Esophagus muscularis mucosa (tissue), 4 donors: ENCODE data around the gene AUNIP. TPM values are rescaled to one million over a fixed set of nuclear protein-coding genes. Genes with fewer than 3 reads are reported as not detected.

Source experiments
- DNase-seq: peaks from one replicate; pipeline ENCODE4 v3.0.0-alpha.2; 2017; ENCODE audit errors: extremely low spot score
- H3K27ac ChIP-seq, 4 donors: fragments of 200-600 bp; sonication (generic); replicated peaks in 1 of 4; 1 replicate in 3 of 4; 2 replicates in 1 of 4; pipeline ENCODE4 v1.5.1; 2016 to 2019; ENCODE audit warnings: mild to moderate bottlenecking in 1 of 4
- H3K27me3 ChIP-seq, 4 donors: fragments of 200-600 bp; sonication (generic); one replicate each; pipeline versions ENCODE4 v1.5.1 to v1.6.0; 2016 to 2019
- H3K36me3 ChIP-seq, 4 donors: fragments of 200-600 bp; sonication (generic); one replicate each; pipeline ENCODE4 v1.5.1; 2016 to 2019
- H3K4me1 ChIP-seq, 4 donors: fragments of 200-600 bp; sonication (generic); one replicate each; pipeline ENCODE4 v1.5.1; 2016 to 2019
- H3K4me3 ChIP-seq, 4 donors: fragments of 200-600 bp; sonication (generic); 1 replicate in 2 of 4; 2 replicates in 2 of 4; pipeline ENCODE4 v1.5.1; 2016 to 2019; ENCODE audit warnings: mild to moderate bottlenecking in 4 of 4, moderate library complexity in 1 of 4
- H3K9me3 ChIP-seq, 4 donors: fragments of 200-600 bp; sonication (generic); 1 replicate in 3 of 4; 2 replicates in 1 of 4; pipeline ENCODE4 v1.5.1; 2016 to 2019
- CTCF ChIP-seq, 3 experiments: fragments of 200-600 bp in 2 of 3; fragments of 450-650 bp in 1 of 3; sonication (generic) in 2 of 3; IDR thresholded peaks; one replicate each; pipeline ENCODE4 v1.5.1; 2017 to 2019; ENCODE audit warnings: antibody characterized with exemption in 3 of 3, mild to moderate bottlenecking in 2 of 3, moderate library complexity in 1 of 3
- EP300 ChIP-seq: sonication (generic); formaldehyde crosslinking; IDR thresholded peaks from one replicate; pipeline ENCODE4 v1.6.1; 2017; ENCODE audit warnings: antibody characterized with exemption
- POLR2A ChIP-seq: fragments of 450-650 bp; IDR thresholded peaks from one replicate; pipeline ENCODE4 v1.6.1; 2017; ENCODE audit warnings: antibody characterized with exemption, moderate library complexity, mild to moderate bottlenecking, low read depth
- POLR2AphosphoS5 ChIP-seq, 2 donors: sonication (generic); formaldehyde crosslinking; IDR thresholded peaks; one replicate each; pipeline ENCODE4 v1.6.1; 2017; ENCODE audit warnings: antibody characterized with exemption in 2 of 2
- WGBS: methylation state at CpG from one replicate; pipeline ENCODE4 v1.1.5; 2018; 5-methylcytosine and 5-hydroxymethylcytosine counted together
- intact Hi-C: fragments of 100-400 bp; cut with DNase I; formaldehyde crosslinking; loops from one replicate; pipeline ENCODE4 v1.15.1; 2023
- total RNA-seq, 4 donors: library from RNA; depleted of rRNA; stranded (reverse); fragments of >200 nt; gene quantifications; one replicate each; pipeline versions ENCODE4 v1.1.0 to v1.2.1, GENCODE V29; 2016

The AUNIP gene
- total RNA-seq, 4 donors from 2014 or later: not detected

DNA sequence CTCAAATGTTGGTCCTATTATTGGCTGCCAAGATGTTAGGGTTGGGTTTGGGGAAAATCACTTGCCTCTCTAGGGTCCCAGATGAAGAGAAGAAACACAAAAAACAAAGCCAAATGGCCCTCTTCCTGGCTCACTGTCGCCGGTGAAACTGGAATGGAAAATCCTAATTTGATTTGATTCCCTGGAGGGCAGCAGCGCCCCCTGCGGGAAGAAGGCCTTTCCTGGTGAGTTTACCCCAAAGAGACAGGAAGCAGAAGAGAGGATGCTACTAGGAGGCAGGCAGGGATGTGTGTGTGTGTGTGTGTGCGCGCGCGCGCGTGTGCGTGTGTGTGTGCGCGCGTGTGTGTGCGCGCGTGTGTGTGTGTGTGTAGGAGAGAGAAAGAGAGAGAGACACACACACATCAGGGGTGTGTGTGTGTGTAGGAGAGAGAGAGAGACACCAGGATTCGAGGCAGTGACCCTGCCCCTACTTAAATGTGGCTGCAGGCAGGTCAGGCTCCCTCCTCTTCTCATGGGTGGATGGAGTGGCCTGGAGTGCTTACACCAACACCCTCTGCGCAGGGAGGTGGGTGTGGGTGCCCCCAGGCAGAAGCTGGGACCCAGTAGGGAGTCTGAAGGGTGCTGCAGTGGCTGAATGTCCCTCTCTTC, 62.3 kb downstream of the AUNIP start:
- WGBS: 7% methylated on average over 19 of the region's 19 CpGs

GRCh38 chr1:25795946-25796810, 63.1 kb downstream of the AUNIP start:
- DNase-seq: no peak
- H3K9me3 ChIP-seq: no peaks in the 10 kb centered on the region
- H3K27ac ChIP-seq: peak overlapping the region in 3 of 4 donors; percentile 37 to 66 (median 52)
- peaks cover 0 to 3% (median 0%) of the 10 kb centered on the region in 4 donors for H3K36me3 ChIP-seq
- H3K4me1 ChIP-seq: peaks cover 23 to 41% (median 35%) of the 10 kb centered on the region in 4 donors
- no peak overlapping the region for H3K4me3 ChIP-seq
- TF ChIP-seq CTCF (IDR thresholded peaks at IDR 0.05) (no peak), EP300 (no peak), POLR2AphosphoS5 (IDR thresholded peaks at IDR 0.05) (no peak), POLR2A (no peak)
- H3K27me3 ChIP-seq: no peaks in the 10 kb centered on the region
- 78% methylated on average over 22 of the region's 22 CpGs for WGBS
- intact Hi-C loops: loop anchor here (2.0 to 5.0 kb wide), 3 partner anchors 54 to 181 kb away; no protein-coding TSS in a partner anchor

More for the DNA sequence above, 62.3 kb downstream of the AUNIP start:
- Histone ChIP-seq H3K36me3 (peaks cover 0 to under 1% (median 0%) of the 10 kb centered on the region in 4 donors), H3K4me1 (peaks cover 30 to 49% (median 42%) of the 10 kb centered on the region in 4 donors), H3K9me3 (no peaks in the 10 kb centered on the region), H3K27ac (peak overlapping the region in 3 of 4 donors; percentile 37 to 66 (median 52)), H3K27me3 (no peaks in the 10 kb centered on the region), H3K4me3 (no peak overlapping the region)
- intact Hi-C loops: loop anchor here (2.0 to 5.0 kb wide), 3 partner anchors 55 to 182 kb away; no protein-coding TSS in a partner anchor
- DNase-seq: peak; percentile 96
- TF ChIP-seq CTCF (IDR thresholded peaks at IDR 0.05) (peak; percentile 69 to 83 (median 76)), POLR2AphosphoS5 (IDR thresholded peaks at IDR 0.05) (peak; percentile 44 to 57), EP300 (no peak), POLR2A (no peak)

DNA sequence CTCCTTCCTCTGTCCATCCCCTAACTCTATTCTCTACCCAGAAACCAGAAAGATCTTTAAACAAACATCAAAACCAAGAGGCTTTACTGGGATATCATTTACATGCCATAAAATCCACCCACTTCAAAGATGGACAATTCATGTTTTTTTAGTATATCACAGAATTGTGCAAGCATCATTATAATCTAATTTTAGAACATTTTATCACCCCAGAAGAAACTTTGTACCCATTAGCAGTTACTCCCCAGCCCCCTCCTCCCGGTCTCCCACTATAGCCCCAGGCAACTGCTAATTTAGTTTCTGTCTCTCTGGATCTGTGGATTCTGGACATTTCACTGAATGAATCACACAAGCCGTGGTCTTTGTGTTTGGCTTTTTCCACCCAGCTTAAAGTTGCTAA, 64.0 kb downstream of the AUNIP start:
- Histone ChIP-seq H3K9me3 (no peaks in the 10 kb centered on the region), H3K27ac (no peak overlapping the region), H3K27me3 (no peaks in the 10 kb centered on the region), H3K4me3 (no peak overlapping the region), H3K36me3 (peaks cover 0 to 3% (median 0%) of the 10 kb centered on the region in 4 donors), H3K4me1 (peaks cover 18 to 34% (median 27%) of the 10 kb centered on the region in 4 donors)
- 85% methylated on average over 2 of the region's 2 CpGs for WGBS
- TF ChIP-seq CTCF (IDR thresholded peaks at IDR 0.05) (no peak), POLR2AphosphoS5 (IDR thresholded peaks at IDR 0.05) (no peak), EP300 (no peak), POLR2A (no peak)
- intact Hi-C loops: loop anchor here (5.0 kb wide), 2 partner anchors 53 to 98 kb away; no protein-coding TSS in a partner anchor
- DNase-seq: no peak

GRCh38 chr1:25794325-25794724, 64.9 kb downstream of the AUNIP start:
- Histone ChIP-seq H3K4me1 (peaks cover 13 to 29% (median 22%) of the 10 kb centered on the region in 4 donors), H3K36me3 (peaks cover 0 to 3% (median 0%) of the 10 kb centered on the region in 4 donors), H3K4me3 (no peak overlapping the region), H3K9me3 (no peaks in the 10 kb centered on the region), H3K27ac (no peak overlapping the region), H3K27me3 (no peaks in the 10 kb centered on the region)
- intact Hi-C loops: no loop called here
- TF ChIP-seq POLR2A (no peak), POLR2AphosphoS5 (IDR thresholded peaks at IDR 0.05) (no peak), CTCF (IDR thresholded peaks at IDR 0.05) (no peak)
- 79% methylated on average over 8 of the region's 8 CpGs for WGBS
- no peak for DNase-seq
